ENCODE results near the gene WWC1. TPM values are rescaled to one million over a fixed set of nuclear protein-coding genes. Genes with fewer than 3 reads are reported as not detected.

Gene WWC1
- total and polyA plus RNA-seq, 10 of the 15 experiments (the other 5 are each of a cell fraction or from before 2014, with no cell fraction given), result 0.50 to 7.8 (median 2.5) TPM

- no peak overlapping the region for H2AFZ ChIP-seq (ENCODE audit: control insufficient read depth, low read depth, low read length)
- no peaks in the 10 kb centered on the region for H3K79me2 ChIP-seq (ENCODE audit: control insufficient read depth, insufficient read depth, low read length)
- WGBS (ENCODE audit: insufficient coverage, insufficient replicate concordance, low lambda C conversion rate, missing lambda C conversion rate), result 43% methylated on average over 4 of the region's 4 CpGs
- RAD21 ChIA-PET (ENCODE audit: unreplicated experiment), result no interaction called here
- intact Hi-C loops (cut with micrococcal nuclease; ENCODE audit: unreplicated experiment), result no loop called here
- H3K9me3 ChIP-seq (replicated peaks; ENCODE audit: control insufficient read depth, insufficient read depth, low read length), result no peaks in the 10 kb centered on the region
- DNase-seq (ENCODE audit: low read depth, low spot score) (no peak), ATAC-seq (no peak), FAIRE-seq (no peak)
- H3K36me3 ChIP-seq (ENCODE audit: control insufficient read depth in 2 of 2, insufficient read depth in 2 of 2, low read length in 1 of 2), result no peaks in the 10 kb centered on the region
- H3K27ac ChIP-seq (ENCODE audit: control insufficient read depth, insufficient read depth), result no peak overlapping the region
- H3K27me3 ChIP-seq (replicated peaks in 1 of 2; ENCODE audit: control insufficient read depth in 2 of 2, insufficient read depth in 2 of 2, low read length in 1 of 2), result no peaks in the 10 kb centered on the region
- POLR2A ChIA-PET, result no interaction called here
- H3K4me3 ChIP-seq, result no peak overlapping the region
- BruUV-seq (replicated peaks), result no TSS peak
- no peak overlapping the region for H3K4me2 ChIP-seq (ENCODE audit: control insufficient read depth, insufficient read depth)
- SMC1A ChIA-PET (ENCODE audit: uncharacterized antibody, unreplicated experiment), result no interaction called here
- peaks cover 3% of the 10 kb centered on the region for H3K4me1 ChIP-seq (ENCODE audit: control insufficient read depth, insufficient read depth, low read length)
- in situ Hi-C loops (cut with MboI), result no loop called here
- no peak overlapping the region for H3K9ac ChIP-seq (ENCODE audit: control insufficient read depth, insufficient read depth, low read length)
- H4K20me1 ChIP-seq (ENCODE audit: control insufficient read depth, insufficient read depth), result no peaks in the 10 kb centered on the region
- TF ChIP-seq ESRRA (IDR thresholded peaks at IDR 0.05; ENCODE audit: low read length) (no peak), E4F1 (IDR thresholded peaks at IDR 0.05; ENCODE audit: borderline replicate concordance, partially characterized antibody) (no peak), MEF2A (IDR thresholded peaks at IDR 0.05; ENCODE audit: insufficient read depth, low read depth, low read length) (no peak), E2F8 (IDR thresholded peaks at IDR 0.05; ENCODE audit: low read depth, partially characterized antibody) (no peak), EED (IDR thresholded peaks at IDR 0.05; ENCODE audit: low read depth) (no peak), TBL1XR1 (IDR thresholded peaks at IDR 0.05; ENCODE audit: low read depth, low read length) (no peak), SPI1 (IDR thresholded peaks at IDR 0.05; ENCODE audit: borderline replicate concordance, insufficient read depth, low read depth, low read length) (no peak), SMAD1 (IDR thresholded peaks at IDR 0.05; ENCODE audit: low read depth, partially characterized antibody) (no peak)
- CTCF ChIA-PET, result no interaction called here
Observed at GRCh38 chr5:168307925-168308584, 16.6 kb downstream of the WWC1 start.
